ENCODE results near the gene MRPL45.

MRPL45 gene

GRCh38 chr17:38343608-38344419, 46.8 kb downstream of the MRPL45 start, which contains the start of gene GPR179:
TSS of gene GPR179 (minus strand) at chr17:38343956. CDS start at chr17:38343789, 167 bp downstream.
- TF ChIP-seq, protein P1, sequence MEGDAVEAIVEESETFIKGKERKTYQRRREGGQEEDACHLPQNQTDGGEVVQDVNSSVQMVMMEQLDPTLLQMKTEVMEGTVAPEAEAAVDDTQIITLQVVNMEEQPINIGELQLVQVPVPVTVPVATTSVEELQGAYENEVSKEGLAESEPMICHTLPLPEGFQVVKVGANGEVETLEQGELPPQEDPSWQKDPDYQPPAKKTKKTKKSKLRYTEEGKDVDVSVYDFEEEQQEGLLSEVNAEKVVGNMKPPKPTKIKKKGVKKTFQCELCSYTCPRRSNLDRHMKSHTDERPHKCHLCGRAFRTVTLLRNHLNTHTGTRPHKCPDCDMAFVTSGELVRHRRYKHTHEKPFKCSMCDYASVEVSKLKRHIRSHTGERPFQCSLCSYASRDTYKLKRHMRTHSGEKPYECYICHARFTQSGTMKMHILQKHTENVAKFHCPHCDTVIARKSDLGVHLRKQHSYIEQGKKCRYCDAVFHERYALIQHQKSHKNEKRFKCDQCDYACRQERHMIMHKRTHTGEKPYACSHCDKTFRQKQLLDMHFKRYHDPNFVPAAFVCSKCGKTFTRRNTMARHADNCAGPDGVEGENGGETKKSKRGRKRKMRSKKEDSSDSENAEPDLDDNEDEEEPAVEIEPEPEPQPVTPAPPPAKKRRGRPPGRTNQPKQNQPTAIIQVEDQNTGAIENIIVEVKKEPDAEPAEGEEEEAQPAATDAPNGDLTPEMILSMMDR (IDR thresholded peaks at IDR 0.05; ENCODE audit: control insufficient read depth, insufficient read depth, low read depth, low read length, missing control alignments) = no peak
- H3K4me3 ChIP-seq (ENCODE audit: control insufficient read depth, low read depth, low read length) = no peak within 1 kb of the TSS
- no peak for DNase-seq (ENCODE audit: low read depth)

DNA sequence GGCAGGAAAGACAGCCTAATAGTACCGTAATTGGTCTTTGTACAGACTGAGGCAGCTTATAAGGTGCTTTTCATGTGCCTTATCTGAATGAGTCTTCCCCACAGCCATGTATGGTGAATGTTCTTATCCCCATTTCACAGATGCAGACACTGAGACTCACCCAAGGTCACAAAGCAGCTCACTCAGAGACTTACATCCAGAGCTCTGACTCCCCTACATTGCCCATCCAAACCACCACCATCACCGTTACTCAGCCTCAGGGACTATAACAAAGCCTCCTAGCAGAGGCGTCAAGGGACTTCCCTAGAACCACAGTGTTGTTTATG, 47.4 kb downstream of the MRPL45 start:
- TF ChIP-seq, protein P1 (IDR thresholded peaks at IDR 0.05; ENCODE audit: control insufficient read depth, insufficient read depth, low read depth, low read length, missing control alignments) = no peak

DNA sequence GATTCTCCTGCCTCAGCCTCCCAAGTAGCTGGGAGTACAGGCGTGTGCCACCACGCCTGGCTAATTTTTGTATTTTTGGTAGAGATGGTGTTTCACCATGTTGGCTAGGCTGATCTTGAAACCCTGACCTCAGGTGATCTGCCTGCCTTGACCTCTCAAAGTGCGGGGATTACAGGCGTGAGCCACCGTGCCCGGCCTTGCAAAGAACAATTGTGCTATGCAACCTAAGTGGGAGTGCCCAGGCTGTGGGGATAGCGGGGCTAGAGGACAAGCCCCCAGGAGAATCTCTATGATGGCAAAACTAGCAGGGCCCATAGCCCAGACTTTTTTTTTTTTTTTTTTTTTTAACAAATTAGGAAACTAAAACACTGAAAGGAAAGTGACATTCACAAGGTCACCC, 48.8 kb downstream of the MRPL45 start:
- no peak overlapping the region for H3K4me3 ChIP-seq (ENCODE audit: control insufficient read depth, low read depth, low read length)
- TF ChIP-seq, protein P1 (IDR thresholded peaks at IDR 0.05; ENCODE audit: control insufficient read depth, insufficient read depth, low read depth, low read length, missing control alignments) = no peak
- no peak for DNase-seq (ENCODE audit: low read depth)

More for the DNA sequence above, 47.4 kb downstream of the MRPL45 start:
- no peak overlapping the region for H3K4me3 ChIP-seq (ENCODE audit: control insufficient read depth, low read depth, low read length)
- no peak for DNase-seq (ENCODE audit: low read depth)

- no peak overlapping the region for H3K4me3 ChIP-seq (ENCODE audit: control insufficient read depth, low read depth, low read length)
- TF ChIP-seq, protein P1 (IDR thresholded peaks at IDR 0.05; ENCODE audit: control insufficient read depth, insufficient read depth, low read depth, low read length, missing control alignments) = peak; percentile 98
- peak; percentile 45 for DNase-seq (ENCODE audit: low read depth)
These were observed 52.2 kb downstream of the MRPL45 start for GRCh38 chr17:38349097-38349730.

GRCh38 chr17:38350035-38350434, 53.1 kb downstream of the MRPL45 start:
- H3K4me3 ChIP-seq (ENCODE audit: control insufficient read depth, low read depth, low read length) = no peak overlapping the region
- no peak for DNase-seq (ENCODE audit: low read depth)
- TF ChIP-seq, protein P1 (IDR thresholded peaks at IDR 0.05; ENCODE audit: control insufficient read depth, insufficient read depth, low read depth, low read length, missing control alignments) = no peak

GRCh38 chr17:38351412-38352222, 54.6 kb downstream of the MRPL45 start, which contains the start of gene SOCS7:
TSS of gene SOCS7 (plus strand) at chr17:38351844. CDS start at chr17:38352053, 209 bp downstream.
- H3K4me3 ChIP-seq (ENCODE audit: control insufficient read depth, low read depth, low read length) = peak within 1 kb of the TSS; percentile 77
- peak; percentile 48 for DNase-seq (ENCODE audit: low read depth)
- TF ChIP-seq, protein P1 (IDR thresholded peaks at IDR 0.05; ENCODE audit: control insufficient read depth, insufficient read depth, low read depth, low read length, missing control alignments) = no peak
